GM19193 (cell line): ENCODE data around the gene POLG.

Experiments
- POLR2A ChIP-seq: IDR thresholded peaks from 4 replicates; pipeline ENCODE4 v1.6.1; 2011; ENCODE audit not compliant: insufficient read depth, insufficient read length; ENCODE audit errors: extremely low read depth

Gene POLG

GRCh38 chr15:89334510-89335297 is at the start of gene POLG:
POLG (minus strand) TSS chr15:89334824; CDS start chr15:89333754, 1,070 bp downstream.
- peak; percentile 98 for TF ChIP-seq POLR2A

- TF ChIP-seq POLR2A, result no peak
Observed at GRCh38 chr15:89384176-89384604, 49.6 kb upstream of the POLG start.

GRCh38 chr15:89383365-89384175 is 48.9 kb upstream of the POLG start:
- TF ChIP-seq POLR2A, result no peak

- no peak for TF ChIP-seq POLR2A
Observed at GRCh38 chr15:89381888-89382686, 47.5 kb upstream of the POLG start.

- TF ChIP-seq POLR2A, result no peak
Observed at GRCh38 chr15:89381331-89381730, 46.7 kb upstream of the POLG start.

GRCh38 chr15:89379818-89380217 is 45.2 kb upstream of the POLG start:
- TF ChIP-seq POLR2A, result no peak

GRCh38 chr15:89379251-89379695 is 44.6 kb upstream of the POLG start:
- no peak for TF ChIP-seq POLR2A

GRCh38 chr15:89378296-89379151 is 43.9 kb upstream of the POLG start:
- no peak for TF ChIP-seq POLR2A

- TF ChIP-seq POLR2A, result no peak
Observed at GRCh38 chr15:89377842-89378295, 43.2 kb upstream of the POLG start.

- TF ChIP-seq POLR2A, result no peak
Observed at GRCh38 chr15:89377024-89377841, 42.6 kb upstream of the POLG start.

GRCh38 chr15:89376388-89376787 is 41.8 kb upstream of the POLG start:
- no peak for TF ChIP-seq POLR2A

- TF ChIP-seq POLR2A, result no peak
Observed at GRCh38 chr15:89375093-89376005, 40.7 kb upstream of the POLG start.
